Occipital lobe (tissue), 2 donors: ENCODE results near the gene SPEM1. TPM values are rescaled to one million over a fixed set of nuclear protein-coding genes. Genes with fewer than 3 reads are reported as not detected.
A peak's percentile ranks its signal among the peaks of the same experiment; 100 is the strongest.

Experiments used
- DNase-seq: peaks from one replicate; lab custom pipeline; 2025; lab: John Stamatoyannopoulos, UW
- total RNA-seq: library from RNA; depleted of rRNA; stranded (reverse); fragments of >200 nt; gene quantifications from one replicate; pipeline ENCODE4 v1.2.3, GENCODE V29; 2014

Gene SPEM1
- total RNA-seq, 1 donor from 2014 or later, result not detected

DNA sequence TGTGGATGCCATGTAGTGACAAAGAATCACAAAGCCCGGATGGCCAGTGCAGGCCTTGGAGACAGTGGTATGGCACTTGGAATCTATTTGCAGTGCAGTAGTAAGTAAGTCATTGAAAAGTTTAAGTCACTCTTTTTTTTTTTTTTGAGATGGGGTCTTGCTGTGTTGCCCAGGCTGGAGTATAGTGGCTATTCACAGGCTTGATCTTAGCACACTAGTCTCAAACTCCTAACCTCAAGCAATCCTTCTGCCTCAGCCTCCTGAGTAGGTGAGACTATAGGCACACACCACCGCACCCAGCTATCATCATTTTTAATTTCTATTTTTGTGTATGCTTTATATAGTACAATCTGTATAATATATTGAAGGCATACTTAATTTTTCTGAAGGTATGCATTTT is 21.5 kb upstream of the SPEM1 start:
- no peak for DNase-seq

DNA sequence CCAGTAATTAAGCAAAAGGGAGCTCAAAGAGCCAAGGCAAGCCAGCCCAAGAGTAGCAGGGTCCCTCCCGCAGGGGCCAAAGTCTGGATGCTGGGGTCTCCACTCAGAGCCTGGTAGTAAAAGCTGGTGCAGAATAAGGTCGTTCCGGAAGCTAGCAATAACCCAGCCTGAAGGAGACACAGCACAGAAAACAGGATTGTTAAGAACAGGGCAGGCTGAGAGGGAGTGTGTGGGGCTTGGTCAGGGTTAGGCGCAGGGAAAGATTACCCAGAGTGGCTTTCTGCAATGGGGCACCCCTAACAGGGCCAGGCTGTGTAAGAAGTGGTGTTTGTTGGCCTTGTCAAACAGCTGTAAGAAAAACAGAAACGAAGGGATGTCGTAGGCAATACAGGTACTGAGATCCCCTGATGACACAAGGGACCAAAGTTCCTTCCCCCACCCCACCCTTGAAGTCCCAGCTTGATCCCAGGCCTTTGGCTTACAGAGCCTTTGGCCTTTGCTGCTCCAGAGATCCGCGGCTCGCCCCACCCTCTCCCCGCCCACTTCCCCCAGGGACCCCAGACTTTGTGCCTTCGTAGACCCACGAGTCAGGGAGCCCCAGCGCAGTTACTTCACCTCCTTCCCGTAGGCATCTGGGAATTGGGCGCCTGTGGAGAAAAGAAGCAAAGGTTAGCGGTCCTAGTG is 16.9 kb upstream of the SPEM1 start:
- no peak for DNase-seq

DNA sequence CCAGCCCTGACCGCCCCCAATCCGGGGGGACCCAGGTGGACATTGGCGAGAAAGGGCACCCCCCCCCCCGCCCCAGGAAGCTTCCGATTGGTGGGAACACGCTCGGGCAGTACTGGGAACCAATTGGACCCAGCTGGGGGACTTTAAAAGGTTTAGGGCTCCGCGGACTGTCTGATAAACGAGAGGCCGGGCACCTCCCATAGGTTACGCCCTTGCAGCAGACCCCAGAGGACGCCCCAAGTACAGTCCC is 16.5 kb upstream of the SPEM1 start:
- DNase-seq, result no peak

DNA sequence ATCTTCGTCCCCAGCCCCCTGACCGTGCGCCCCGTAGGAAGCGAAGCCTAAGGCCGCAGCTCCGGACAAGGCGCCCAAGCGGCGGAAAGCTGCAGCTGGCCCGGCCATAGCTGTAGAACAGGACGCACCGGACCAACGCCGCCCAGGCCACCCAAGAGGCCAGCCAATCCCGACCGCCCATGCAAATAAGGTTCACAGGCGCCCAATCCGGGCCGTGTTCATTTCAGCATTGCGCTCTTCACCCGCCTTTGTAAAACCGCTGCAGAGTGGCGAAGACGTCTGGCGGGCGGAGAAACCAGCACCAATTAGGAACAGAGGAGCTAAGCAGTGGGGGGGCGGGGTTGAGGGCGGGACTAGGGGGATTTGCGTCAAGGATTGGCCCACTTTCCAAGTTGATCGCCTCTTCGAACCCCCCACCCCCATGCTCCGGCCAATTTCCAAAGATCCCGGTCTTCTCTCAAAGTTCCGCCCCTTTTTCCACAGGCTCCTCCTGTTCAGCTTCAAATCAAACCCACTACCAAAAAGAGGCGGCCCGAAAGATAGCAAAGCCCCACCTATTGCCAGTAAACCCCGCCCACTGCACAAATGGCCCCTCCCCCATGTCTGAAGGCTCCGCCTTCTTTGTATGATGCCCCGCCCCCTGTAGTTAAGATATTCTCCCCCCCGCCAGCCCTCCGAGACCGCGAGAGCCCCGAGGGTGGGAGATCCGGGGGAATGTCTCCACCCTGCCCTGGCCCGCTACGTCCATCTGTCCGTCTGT is 16.0 kb upstream of the SPEM1 start, which contains the start of gene TMEM256:
Gene TMEM256 (minus strand): TSS at position 121 of the 760 bp plus-strand sequence. CDS start 13 bp downstream, at position 108.
- peak; percentile 99 for DNase-seq

DNA sequence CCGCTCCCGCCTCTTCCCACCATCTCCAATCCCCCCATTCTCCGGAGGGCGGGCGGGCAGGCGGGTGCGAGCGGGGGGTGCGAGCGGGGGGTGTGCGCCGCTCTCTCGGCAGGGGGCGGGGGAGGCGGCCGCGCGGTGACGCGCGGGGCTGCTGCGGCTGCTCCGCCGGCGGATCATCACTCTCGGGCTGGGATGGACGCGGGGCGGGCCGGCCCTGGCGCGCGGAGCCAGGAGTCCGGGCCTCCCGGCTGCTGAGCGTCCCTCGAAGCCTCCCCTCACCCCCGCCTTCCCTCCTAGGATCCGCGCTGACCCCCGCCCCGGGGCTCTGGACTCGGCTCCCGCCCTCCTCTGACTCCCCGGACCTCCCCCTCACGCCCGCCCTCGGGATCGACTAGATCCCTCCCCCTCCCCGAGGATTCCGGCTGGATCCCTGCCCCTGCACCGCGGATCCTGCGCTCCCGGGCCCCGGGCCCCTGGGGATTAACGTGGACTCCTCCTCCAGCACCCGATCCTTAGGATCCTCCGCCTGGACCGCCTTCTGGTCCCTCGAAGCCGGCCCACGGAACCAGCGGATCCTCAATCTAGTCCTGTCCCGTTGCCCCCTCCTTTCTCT is 15.3 kb upstream of the SPEM1 start:
- peak; percentile 74 for DNase-seq

DNA sequence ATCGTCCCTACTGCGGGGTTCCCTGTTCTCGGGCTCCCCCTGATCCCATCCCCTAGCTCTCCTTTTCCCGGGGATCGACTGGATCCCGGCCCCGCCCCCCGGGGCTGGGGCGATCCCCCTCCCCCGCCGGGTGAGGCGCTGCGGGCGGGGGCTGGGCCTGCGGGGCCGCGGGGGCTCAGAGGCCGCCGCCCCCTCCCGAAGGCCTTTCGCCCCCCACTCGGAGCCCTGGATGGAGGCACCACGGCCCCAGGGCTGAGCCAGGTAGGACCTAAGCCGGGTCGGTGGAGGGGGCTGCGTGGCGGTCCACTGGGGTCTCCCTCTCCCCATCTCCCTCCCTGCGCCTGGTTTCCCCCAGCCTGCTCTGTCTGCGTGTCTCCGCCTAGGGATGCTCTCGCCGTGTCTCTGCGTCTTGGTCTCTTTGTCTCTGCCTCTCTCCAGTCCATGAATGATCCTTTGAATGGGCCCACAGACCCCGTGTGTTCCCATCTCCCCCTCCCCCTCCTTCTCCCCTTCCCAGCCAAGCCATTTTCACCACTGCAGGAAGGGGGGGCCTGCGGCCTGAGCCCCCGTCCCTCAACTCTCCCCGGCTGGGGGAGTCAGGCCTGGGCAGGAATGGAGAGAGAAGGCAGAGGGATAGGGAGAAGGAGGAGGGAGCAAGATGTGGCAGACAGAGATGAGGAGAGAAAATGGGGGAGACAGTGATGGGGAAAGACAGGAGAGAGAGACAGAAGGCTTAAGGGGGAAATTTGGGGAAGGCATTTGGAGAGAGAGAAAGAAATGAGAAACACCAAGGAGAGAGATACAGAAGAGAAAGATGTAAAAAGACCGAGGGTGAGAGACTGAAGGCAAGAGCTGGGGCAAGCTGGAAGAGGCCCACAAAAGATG is 14.5 kb upstream of the SPEM1 start:
- peak; percentile 37 for DNase-seq

DNA sequence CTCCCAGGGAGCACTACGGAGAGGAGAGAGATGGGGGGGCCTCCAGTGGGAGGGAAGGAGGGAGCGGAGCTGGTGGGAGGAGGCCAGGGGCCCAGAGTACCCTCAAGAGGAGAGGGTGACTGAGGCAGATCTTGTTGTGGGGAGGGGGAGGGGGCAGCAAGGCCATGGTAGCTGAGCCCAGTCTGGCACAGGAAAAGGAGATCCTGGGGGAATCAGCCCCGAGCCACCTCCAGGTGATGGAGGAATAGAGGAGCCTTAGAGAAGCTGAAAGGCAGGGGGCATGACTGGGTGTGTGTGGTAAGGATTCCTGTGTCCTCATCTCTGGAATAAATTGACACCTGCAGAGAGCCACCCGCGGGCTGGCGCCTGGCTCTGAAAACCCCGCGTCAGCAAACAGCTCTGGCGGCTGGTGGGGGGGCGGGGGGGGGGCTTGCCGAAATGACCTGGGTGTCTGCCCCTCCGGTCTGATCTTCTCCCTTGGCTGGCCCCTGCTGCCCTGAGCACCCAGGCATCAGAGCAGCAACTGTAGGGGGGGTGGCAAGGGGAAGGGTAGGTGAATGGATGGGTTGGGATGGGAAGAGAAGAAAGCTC is 13.8 kb upstream of the SPEM1 start:
- DNase-seq, result no peak

DNA sequence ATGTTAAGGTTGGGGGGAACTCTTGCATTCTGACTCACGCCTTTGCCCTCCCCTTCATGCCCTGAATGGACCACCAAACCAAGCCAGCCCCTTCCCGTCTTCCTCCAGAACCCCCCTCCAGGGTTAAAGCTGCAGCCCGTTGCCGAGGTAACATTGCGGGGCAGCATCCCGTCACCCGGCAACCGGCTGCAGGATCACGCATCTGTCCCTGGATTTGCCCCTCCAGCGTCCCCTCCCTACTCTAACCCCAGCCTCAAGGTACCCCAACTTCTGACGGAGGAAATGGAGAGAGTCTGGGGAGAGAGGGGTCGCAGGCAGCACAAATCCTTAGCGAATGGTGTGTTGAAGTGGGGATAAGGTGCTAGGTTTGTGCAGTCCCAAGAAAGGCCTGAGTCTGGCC is 13.0 kb upstream of the SPEM1 start:
- DNase-seq, result no peak

DNA sequence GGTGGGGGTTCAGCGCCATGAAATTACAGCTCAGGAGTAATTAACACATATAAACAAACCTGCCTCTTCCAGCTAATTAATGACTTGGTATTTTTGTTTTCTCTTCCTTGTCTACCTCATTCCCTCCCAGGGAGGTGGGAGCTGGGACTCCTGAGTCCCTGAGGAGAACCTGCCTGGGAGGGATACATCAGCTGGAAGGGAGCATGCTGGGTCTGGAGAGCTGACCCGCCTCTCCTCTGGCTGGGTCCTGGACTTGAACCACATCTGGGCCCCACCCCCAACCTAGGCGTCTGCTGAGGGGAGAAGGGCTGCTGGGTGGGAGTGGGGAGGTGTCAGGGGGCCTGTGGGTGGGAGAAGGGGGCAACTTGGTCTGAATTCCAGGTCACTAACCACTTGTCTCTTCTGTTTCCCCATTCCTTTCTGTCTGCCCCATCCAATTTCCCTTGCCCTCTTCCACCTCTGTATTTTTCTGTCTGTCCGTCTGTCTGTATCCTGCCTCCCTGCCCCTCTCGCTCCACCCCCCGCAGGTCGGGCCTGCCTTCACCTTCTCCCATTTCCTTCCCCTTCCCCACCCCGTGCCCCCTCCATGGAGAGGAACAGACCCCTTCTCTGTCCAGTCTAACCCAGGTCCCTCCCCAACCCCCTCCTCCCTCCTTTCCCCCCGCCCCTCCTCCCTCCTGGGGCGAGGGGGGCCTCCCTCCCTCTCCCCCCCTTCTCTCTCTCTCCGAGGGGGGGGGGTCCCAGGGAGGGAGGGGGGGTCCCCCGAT is 12.5 kb upstream of the SPEM1 start, which contains the start of gene NLGN2:
Gene NLGN2 (plus strand): TSS at position 361 of the 767 bp plus-strand sequence. CDS start 411 bp downstream, outside the sequence.
- no peak for DNase-seq

DNA sequence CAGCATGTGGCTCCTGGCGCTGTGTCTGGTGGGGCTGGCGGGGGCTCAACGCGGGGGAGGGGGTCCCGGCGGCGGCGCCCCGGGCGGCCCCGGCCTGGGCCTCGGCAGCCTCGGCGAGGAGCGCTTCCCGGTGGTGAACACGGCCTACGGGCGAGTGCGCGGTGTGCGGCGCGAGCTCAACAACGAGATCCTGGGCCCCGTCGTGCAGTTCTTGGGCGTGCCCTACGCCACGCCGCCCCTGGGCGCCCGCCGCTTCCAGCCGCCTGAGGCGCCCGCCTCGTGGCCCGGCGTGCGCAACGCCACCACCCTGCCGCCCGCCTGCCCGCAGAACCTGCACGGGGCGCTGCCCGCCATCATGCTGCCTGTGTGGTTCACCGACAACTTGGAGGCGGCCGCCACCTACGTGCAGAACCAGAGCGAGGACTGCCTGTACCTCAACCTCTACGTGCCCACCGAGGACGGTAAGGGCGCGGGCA is 11.8 kb upstream of the SPEM1 start:
- DNase-seq, result no peak

DNA sequence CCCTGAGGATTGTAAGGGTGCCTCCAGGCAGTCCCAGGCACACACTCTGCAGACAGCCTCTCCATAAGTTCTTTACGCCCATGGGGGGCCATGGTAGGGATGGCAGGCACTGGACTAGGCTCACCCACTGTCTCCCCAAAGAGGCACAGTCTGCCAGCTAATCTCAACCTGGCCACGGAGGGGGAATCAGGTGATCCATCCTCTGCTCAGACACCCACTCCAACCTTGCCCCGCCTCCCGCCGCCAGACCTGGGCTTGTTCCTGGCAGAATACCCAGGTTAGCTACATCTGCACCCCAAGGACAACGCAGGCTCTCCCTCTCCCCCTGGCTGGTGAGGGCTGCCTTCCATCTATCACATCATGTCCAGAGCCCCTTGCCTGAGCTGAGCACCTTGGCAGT is 11.3 kb upstream of the SPEM1 start:
- DNase-seq, result no peak

DNA sequence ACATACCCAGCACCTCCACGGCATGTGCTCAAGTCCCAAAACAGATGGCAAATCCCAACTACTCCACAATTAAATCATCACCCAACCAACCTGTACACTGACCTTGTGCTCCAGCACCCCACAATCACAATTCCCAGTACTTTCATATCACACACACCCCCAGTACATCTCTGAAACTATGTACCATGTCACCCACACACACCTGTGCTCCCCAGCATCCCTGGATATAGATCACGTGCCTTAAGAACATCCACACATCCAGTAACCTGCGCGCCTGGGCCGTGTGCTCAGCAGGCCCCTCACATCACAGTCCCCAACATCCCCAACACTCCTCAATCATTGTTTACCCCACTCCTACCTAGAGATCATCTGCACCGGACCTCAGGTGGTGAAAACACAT is 10.4 kb upstream of the SPEM1 start:
- no peak for DNase-seq

DNA sequence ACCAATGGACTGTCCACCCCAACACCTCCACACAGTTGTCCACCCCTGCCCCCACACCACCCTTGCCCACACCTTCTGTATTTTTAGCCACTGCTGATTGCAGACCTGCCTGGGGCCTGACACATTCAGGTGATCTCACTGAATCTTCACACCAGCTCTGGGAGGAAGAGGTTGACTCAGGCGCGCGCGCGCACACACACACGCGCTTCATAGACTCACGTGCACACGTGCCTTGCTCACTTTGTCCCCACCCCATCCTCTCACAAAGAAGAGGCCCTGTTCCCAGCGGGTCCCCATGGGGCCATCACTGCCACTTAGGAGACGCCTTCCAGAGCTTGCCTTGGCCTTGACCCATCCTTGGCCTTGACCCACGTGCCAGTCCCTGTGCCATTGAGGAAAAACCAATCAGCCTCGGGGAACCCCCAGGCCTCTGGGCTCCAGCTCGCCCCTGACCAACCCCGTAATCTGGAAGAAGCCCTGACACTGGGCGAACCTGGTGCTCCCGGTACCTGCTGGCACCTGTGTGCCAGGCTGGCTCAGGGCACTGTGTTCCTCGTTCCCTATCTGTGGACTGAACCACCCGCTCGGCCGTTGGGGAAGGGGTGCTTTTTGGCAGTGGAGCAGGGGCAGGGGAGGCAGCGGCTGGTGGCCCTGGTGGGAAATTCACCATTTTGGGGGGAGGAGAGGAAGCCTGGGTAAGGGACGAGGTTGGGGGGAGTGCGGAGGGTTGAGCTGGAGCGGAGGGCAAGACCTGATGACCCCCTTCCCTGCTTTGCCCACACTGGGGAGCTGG is 9.3 kb upstream of the SPEM1 start:
- no peak for DNase-seq

DNA sequence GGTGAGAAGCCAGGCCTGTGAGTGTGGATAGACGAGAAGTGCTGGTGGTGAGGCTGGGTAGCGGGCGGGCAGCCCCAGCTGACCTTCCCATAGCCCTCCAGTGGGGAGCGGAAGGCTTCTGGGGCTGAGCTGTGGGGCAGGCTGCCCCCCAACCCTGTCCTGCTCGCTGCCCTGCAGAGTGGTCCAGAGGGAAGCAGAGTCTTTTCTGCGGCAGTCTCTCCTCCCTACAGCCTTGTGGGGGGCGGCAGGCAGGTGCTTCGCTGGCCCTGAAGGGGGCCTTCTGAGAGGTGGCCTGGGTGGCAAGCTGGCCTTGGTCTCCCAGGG is 8.7 kb upstream of the SPEM1 start:
- DNase-seq, result no peak

DNA sequence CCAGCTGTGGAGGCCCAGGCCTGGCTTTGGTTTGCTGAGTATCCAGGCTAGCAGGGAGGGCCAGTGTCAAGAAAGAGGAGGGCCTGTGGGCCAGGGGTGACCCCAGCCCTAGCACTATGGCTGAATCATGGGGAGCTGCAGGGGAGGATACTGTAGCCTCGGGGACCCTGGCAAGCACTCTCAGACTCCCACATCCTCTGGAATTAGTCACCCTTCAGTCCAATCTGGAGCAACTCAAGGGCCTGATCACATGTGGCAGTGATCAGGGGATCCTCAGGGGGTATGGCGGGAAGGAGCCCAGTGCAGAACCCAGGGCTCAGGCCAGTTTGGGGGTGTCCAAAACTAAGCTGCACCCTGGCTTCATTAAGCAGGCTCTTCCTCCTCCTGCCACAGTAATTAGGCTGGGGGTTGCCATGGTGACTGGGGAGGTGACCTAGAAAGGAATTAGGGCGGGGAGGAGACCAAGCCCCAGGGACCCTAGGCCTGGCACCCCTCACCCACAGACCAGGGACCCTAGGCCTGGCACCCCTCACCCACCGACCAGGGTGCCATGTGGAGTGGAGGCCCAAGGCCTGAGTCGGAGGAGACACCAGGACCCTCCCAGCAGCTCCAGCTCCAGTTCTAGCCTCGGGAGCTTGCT is 6.7 kb upstream of the SPEM1 start:
- no peak for DNase-seq

DNA sequence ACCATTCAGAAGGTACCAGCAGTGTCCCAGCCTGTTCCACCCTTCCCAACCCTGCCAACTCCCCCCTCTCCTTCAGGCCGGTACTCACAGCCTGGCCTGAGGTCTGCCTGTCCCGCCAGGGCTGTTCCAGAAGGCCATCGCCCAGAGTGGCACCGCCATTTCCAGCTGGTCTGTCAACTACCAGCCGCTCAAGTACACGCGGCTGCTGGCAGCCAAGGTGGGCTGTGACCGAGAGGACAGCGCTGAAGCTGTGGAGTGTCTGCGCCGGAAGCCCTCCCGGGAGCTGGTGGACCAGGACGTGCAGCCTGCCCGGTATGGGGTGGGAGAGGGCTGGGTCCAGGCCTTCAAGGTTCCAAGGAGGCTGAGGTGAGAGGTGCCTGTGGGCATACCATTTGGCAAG is 5.3 kb upstream of the SPEM1 start:
- DNase-seq, result no peak

DNA sequence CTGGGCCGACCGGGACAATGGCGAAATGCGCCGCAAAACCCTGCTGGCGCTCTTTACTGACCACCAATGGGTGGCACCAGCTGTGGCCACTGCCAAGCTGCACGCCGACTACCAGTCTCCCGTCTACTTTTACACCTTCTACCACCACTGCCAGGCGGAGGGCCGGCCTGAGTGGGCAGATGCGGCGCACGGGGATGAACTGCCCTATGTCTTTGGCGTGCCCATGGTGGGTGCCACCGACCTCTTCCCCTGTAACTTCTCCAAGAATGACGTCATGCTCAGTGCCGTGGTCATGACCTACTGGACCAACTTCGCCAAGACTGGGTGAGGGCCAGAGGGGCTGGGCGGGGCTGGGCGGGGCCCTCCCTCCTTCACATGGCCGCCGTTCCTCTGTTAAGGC is 4.3 kb upstream of the SPEM1 start:
- no peak for DNase-seq

DNA sequence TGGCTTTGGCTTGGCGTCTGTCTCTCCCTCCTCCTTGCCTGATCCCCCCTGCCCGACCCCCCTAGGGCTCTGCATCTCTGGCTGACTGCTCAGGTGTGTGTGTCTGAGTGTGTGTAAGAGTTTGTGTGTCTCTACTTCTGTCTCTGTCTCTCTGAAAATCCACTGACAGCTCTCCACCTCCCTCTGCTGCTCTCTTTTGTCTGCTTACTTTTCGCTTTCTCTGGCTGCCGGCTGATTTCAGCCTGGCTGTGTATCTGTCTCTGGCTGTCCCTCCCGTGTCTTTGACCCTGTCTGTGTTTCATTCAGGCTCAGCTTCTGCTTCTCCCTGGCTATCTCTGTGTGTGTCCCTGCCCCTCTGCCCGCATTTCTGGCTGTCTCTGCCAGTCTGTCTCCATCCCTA is 3.8 kb upstream of the SPEM1 start:
- no peak for DNase-seq

DNA sequence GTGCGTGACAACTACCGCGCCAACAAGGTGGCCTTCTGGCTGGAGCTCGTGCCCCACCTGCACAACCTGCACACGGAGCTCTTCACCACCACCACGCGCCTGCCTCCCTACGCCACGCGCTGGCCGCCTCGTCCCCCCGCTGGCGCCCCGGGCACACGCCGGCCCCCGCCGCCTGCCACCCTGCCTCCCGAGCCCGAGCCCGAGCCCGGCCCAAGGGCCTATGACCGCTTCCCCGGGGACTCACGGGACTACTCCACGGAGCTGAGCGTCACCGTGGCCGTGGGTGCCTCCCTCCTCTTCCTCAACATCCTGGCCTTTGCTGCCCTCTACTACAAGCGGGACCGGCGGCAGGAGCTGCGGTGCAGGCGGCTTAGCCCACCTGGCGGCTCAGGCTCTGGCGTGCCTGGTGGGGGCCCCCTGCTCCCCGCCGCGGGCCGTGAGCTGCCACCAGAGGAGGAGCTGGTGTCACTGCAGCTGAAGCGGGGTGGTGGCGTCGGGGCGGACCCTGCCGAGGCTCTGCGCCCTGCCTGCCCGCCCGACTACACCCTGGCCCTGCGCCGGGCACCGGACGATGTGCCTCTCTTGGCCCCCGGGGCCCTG is 3.0 kb upstream of the SPEM1 start:
- DNase-seq, result no peak
